H1 (cell line): ENCODE data around the gene FXYD7. TPM values are rescaled to one million over a fixed set of nuclear protein-coding genes. Genes with fewer than 3 reads are reported as not detected.

ENCODE experiments used
- ASH2L ChIP-seq: fragments of 200-600, 300-600 bp; sonication (generic); IDR thresholded peaks from one replicate; pipeline ENCODE4 v1.7.1; 2017; ENCODE audit warnings: low read length
- CEBPB ChIP-seq: IDR thresholded peaks from 2 replicates; pipeline ENCODE4 v1.6.1; 2012; ENCODE audit warnings: low read depth, low read length
- CHD2 ChIP-seq: IDR thresholded peaks from 2 replicates; pipeline ENCODE4 v1.6.1; 2012; ENCODE audit warnings: low read length, improper control_type of control experiment
- JUN ChIP-seq: IDR thresholded peaks from 2 replicates; pipeline ENCODE4 v1.6.1; 2011; ENCODE audit warnings: low read depth, mild to moderate bottlenecking, improper control_type of control experiment, low read length
- NRF1 ChIP-seq: IDR thresholded peaks from 2 replicates; pipeline ENCODE4 v1.6.1; 2011; ENCODE audit warnings: mild to moderate bottlenecking, low read depth, low read length, improper control_type of control experiment
- PHF8 ChIP-seq: fragments of 200-600 bp; sonication (generic); conservative IDR thresholded peaks from 2 replicates; pipeline ENCODE4 v1.7.1; 2012; ENCODE audit warnings: low read depth, mild to moderate bottlenecking, inconsistent platforms, low read length, moderate library complexity
- RAD21 ChIP-seq, 2 experiments: IDR thresholded peaks in 1 of 2; conservative IDR thresholded peaks in 1 of 2; 2 replicates each; pipeline ENCODE4 v1.6.1; 2011; ENCODE audit warnings: low read depth in 2 of 2, low read length in 2 of 2, improper control_type of control experiment in 1 of 2, inconsistent platforms in 1 of 2, mild to moderate bottlenecking in 1 of 2, moderate library complexity in 1 of 2
- RFX5 ChIP-seq: IDR thresholded peaks from 2 replicates; pipeline ENCODE4 v1.6.1; 2011; ENCODE audit warnings: low read depth, low read length, improper control_type of control experiment, borderline replicate concordance
- SIN3A ChIP-seq, 2 experiments: IDR thresholded peaks in 1 of 2; conservative IDR thresholded peaks in 1 of 2; 2 replicates each; pipeline ENCODE4 v1.6.1; 2011 to 2012; ENCODE audit warnings: low read length in 2 of 2, improper control_type of control experiment in 1 of 2, low read depth in 1 of 2, mild to moderate bottlenecking in 1 of 2
- SUZ12 ChIP-seq: fragments of 200-600 bp; sonication (generic); IDR thresholded peaks from 2 replicates; pipeline ENCODE4 v1.6.1; 2012; ENCODE audit warnings: mild to moderate bottlenecking, inconsistent platforms, low read length, moderate library complexity, mixed read lengths
- polyA plus RNA-seq, 7 experiments: library from polyadenylated mRNA; depleted of rRNA in 3 of 7; stranded (reverse) in 5 of 7; unstranded in 2 of 7; fragments of >200 nt in 5 of 7; fragments of 200-250 nt in 2 of 7; gene quantifications; 1 replicate in 5 of 7; 2 replicates in 1 of 7; 4 replicates in 1 of 7; pipeline versions ENCODE4 v1.2.1 to v1.2.3, GENCODE V29; 2011 to 2013; ENCODE audit warnings: missing spikeins in 2 of 7, mixed read lengths in 2 of 7
- total RNA-seq: library from RNA; stranded (reverse); fragmentation: NEBNext Ultra II Directional; extraction: Animal tissue kit (Norgen Biotek cat#: 25700); gene quantifications from 2 replicates; pipeline ENCODE4 v1.2.1, GENCODE V29; 2021

Gene FXYD7
- total and polyA plus RNA-seq, 2 of the 8 experiments (the other 6 are each of a cell fraction or from before 2014, with no cell fraction given): 12.1 to 14.3 TPM

GRCh38 chr19:35105411-35106290 is 37.4 kb upstream of the FXYD7 start (continued):
- TF ChIP-seq JUN (no peak), SIN3A (conservative IDR thresholded peaks at IDR 0.05 in 1 of 2, IDR thresholded peaks at IDR 0.05 in 1 of 2; ENCODE audit: low read depth in 1 of 2, low read length in 2 of 2) (no peak), CHD2 (no peak), SUZ12 (no peak), ASH2L (no peak), PHF8 (no peak), NRF1 (no peak), RAD21 (IDR thresholded peaks at IDR 0.05 in 1 of 2, conservative IDR thresholded peaks at IDR 0.05 in 1 of 2; ENCODE audit: low read depth in 2 of 2, low read length in 2 of 2) (no peak), CEBPB (no peak), RFX5 (no peak)
